ENCODE measurements around the gene DMPK. TPM values are rescaled to one million over a fixed set of nuclear protein-coding genes. Genes with fewer than 3 reads are reported as not detected.

Gene DMPK
- total and polyA plus RNA-seq, 4 donors: 16.5 to 155 (median 74.0) TPM

DNA sequence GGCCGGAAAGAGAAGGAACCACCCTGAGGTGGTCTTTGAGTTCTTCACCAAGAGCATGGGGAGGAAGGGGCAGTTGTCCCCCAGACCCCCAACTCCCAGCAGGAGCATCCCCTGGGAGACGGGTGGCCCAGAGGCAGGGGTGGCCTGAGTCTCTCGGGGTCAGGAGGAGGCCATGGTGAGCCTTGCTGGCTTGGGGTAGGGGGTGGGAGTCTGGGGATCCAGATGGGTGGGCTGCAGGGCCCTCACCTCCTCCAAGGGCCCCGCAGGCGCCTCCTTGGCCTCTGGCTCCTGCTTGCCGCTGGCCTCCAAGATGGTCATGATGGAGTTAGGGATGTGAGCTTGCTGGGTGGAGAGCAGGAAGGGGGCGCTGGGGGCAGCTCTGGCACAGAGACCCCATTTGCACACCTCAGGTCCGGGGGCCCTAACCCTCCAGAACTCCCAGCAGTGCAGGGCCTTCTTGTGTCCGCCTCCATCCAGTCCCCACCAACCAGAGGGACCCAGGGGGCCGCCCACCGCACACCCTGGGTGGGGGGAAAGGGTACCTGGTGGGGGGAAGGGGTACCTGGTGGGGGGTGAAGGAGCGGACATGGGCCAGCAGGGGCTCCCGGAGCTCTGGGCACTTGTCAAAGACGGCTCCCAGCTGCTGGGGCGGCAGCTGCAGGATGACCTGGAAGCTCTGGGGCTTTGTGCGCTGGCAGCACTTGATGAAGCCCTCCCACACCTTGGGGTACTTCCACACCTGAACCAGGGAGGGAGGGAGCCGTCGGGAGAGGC is 34.1 kb upstream of the DMPK start:
- peak overlapping the region; percentile 62 for H3K4me3 ChIP-seq (ENCODE audit: low read depth, low read length)
- 54% methylated on average over 11 of the region's 18 CpGs for WGBS (ENCODE audit: insufficient coverage)

DNA sequence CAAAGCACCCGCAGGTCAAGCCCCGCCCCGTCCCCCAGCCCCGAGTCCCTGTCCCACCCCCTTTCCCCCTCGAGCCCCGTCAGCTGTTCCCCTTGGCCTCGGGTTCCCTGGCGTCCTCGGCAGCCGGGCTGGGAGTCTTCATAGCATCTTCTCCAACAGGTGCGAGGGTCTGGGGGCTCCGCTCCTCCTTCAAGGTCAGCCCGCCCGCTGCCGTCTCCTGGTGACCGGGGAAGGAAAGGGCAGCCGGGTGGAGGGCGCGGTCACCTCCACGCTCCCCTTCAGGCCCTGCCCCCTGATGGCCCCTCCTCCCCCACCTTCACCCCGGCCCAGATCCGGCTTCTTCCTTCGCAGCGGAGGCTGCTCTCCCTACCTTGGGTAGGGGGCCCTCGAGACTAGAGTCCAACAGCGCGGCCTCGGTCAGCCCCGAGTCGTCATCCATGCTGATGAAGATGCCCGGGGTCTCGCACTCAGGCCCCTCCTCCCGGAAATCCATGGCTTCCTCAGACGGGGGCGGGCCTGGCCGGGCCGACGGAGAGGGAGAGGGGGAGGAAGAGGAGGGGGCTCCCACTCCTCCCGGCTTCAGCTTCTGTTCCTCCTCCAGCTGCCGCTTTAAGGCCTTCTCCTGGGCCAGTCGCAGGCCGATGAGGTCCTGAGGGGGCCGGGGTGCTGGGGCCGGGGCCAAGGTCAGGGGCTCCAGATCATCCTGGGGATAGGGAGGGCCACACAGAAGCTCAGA is 33.4 kb upstream of the DMPK start:
- Histone ChIP-seq H3K27ac (ENCODE audit: low read depth, low read length) (peak overlapping the region; percentile 52), H3K4me3 (ENCODE audit: low read depth, low read length) (peak overlapping the region; percentile 62)

More for the DNA sequence above, 34.1 kb upstream of the DMPK start:
- peaks cover 56% of the 10 kb centered on the region for H3K36me3 ChIP-seq (ENCODE audit: control insufficient read depth, insufficient read depth, low read length)
- H3K27ac ChIP-seq (ENCODE audit: low read depth, low read length): peak overlapping the region; percentile 52
- DNase-seq (ENCODE audit: low read depth in 4 of 6, low spot score in 6 of 6): no peak
- no peaks in the 10 kb centered on the region for H3K9me3 ChIP-seq (ENCODE audit: control insufficient read depth, insufficient read depth, low read length)
- H3K27me3 ChIP-seq (ENCODE audit: control insufficient read depth, insufficient read depth, low read length): no peaks in the 10 kb centered on the region
- H3K4me1 ChIP-seq (ENCODE audit: control insufficient read depth, insufficient read depth, low read length): peaks cover 33% of the 10 kb centered on the region

DNA sequence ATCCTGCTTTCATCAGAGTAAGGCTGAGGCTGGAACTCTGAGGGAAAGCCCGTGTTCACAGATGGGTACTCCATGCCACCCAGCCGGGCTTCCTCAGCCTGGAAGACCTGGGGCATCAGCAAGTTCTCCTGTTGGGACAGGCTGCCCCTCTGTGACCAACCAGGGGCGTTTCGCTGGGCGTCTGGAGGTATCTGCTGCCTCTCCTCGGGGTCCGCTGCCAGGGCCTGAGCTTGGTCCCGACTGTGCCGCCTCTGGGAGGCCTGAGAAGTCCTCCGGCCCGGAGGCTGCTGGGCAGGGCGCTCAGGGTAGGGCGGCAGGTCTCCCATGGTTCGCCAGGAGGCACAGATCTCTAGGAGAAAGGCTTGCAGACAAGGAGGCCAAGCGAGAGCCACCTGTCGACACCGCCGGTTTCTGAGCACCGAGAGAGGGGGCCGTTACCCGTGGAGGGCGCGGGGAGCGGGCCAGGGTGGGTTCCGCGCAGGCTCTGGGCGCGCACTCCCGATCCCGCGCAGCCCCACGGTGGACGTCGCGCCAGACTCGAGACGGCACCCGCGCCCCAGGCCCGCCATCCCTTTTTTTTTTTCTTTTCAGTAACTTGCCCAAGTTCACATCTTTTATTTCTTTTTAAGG is 32.7 kb upstream of the DMPK start, which contains the start of gene RSPH6A:
TSS of gene RSPH6A (minus strand) at position 458 of the 630 bp plus-strand sequence. CDS start at position 326, 132 bp downstream.
- 18% methylated on average over 40 of the region's 40 CpGs for WGBS (ENCODE audit: insufficient coverage)
- peaks cover 33% of the 10 kb centered on the region for H3K4me1 ChIP-seq (ENCODE audit: control insufficient read depth, insufficient read depth, low read length)
- peaks cover 41% of the 10 kb centered on the region for H3K36me3 ChIP-seq (ENCODE audit: control insufficient read depth, insufficient read depth, low read length)
- peak within 1 kb of the TSS; percentile 62 for H3K4me3 ChIP-seq (ENCODE audit: low read depth, low read length)
- no peaks in the 10 kb centered on the region for H3K9me3 ChIP-seq (ENCODE audit: control insufficient read depth, insufficient read depth, low read length)
- peak within 1 kb of the TSS; percentile 52 for H3K27ac ChIP-seq (ENCODE audit: low read depth, low read length)
- DNase-seq (ENCODE audit: low read depth in 4 of 6, low spot score in 6 of 6): no peak
- no peaks in the 10 kb centered on the region for H3K27me3 ChIP-seq (ENCODE audit: control insufficient read depth, insufficient read depth, low read length)

More for the DNA sequence above, 33.4 kb upstream of the DMPK start:
- Histone ChIP-seq H3K27me3 (ENCODE audit: control insufficient read depth, insufficient read depth, low read length) (no peaks in the 10 kb centered on the region), H3K36me3 (ENCODE audit: control insufficient read depth, insufficient read depth, low read length) (peaks cover 48% of the 10 kb centered on the region), H3K4me1 (ENCODE audit: control insufficient read depth, insufficient read depth, low read length) (peaks cover 33% of the 10 kb centered on the region), H3K9me3 (ENCODE audit: control insufficient read depth, insufficient read depth, low read length) (no peaks in the 10 kb centered on the region)
- peak in 5 of 6 donors; percentile 19 to 83 (median 38) for DNase-seq (ENCODE audit: low read depth in 4 of 6, low spot score in 6 of 6)
- 5% methylated on average over 32 of the region's 44 CpGs for WGBS (ENCODE audit: insufficient coverage)

DNA sequence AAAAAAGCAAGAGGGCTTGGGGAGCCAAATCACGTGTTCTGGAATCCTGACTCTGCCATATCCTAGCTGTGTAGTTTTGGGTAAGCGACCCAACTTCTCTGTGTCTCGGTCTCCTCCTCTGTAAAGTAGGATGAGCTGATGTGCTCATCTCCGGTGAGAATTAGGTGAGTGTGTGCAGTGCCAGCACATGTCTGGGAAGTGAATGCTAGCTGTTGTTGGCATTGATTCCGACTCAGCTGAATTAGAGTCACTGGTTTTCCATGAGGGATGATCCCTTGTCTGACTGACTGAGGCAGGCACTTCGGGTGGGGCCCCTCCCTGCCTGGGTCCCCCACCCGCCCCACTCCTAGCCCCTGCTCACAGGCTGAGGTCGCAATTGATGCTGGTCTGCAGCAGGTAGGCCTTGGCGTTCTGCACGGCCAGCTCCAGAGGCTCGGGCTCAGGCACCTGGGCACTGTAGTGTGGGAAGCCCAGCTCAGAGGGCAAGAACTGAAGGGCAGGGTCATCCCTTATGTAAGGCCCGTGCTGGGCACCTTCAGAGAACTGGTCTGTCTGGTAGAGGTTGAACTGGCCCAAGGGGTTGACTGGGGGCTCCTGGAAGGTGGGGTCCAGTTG is 32.0 kb upstream of the DMPK start:
- no peak overlapping the region for H3K4me3 ChIP-seq (ENCODE audit: low read depth, low read length)
- WGBS (ENCODE audit: insufficient coverage): 92% methylated on average over 11 of the region's 12 CpGs

DNA sequence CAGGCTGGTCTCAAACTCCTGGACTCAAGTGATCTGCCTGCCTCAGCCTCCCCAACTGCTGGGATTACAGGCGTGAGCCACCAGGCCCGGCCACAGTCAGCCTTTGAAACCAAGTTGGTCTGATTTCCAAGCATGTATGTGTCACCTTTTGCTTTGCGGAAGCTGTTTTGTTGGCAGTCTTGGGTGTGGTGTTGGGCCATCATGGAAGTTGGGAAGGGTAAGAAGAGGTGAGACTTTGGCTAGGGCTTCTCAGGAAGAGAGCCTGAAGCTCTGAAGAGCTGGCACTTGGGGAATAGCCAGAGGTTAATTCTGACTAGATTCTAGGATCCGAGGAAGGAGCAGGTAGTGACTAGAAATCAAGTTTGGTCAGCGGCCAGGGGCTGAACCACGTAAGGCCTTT is 30.0 kb upstream of the DMPK start:
- peaks cover 28% of the 10 kb centered on the region for H3K4me1 ChIP-seq (ENCODE audit: control insufficient read depth, insufficient read depth, low read length)
- WGBS (ENCODE audit: insufficient coverage): 88% methylated on average over 6 of the region's 6 CpGs
- no peak overlapping the region for H3K27ac ChIP-seq (ENCODE audit: low read depth, low read length)

More for the DNA sequence above, 32.0 kb upstream of the DMPK start:
- peaks cover 33% of the 10 kb centered on the region for H3K4me1 ChIP-seq (ENCODE audit: control insufficient read depth, insufficient read depth, low read length)
- H3K27me3 ChIP-seq (ENCODE audit: control insufficient read depth, insufficient read depth, low read length): no peaks in the 10 kb centered on the region
- DNase-seq (ENCODE audit: low read depth in 4 of 6, low spot score in 6 of 6): no peak
- H3K27ac ChIP-seq (ENCODE audit: low read depth, low read length): no peak overlapping the region
- H3K36me3 ChIP-seq (ENCODE audit: control insufficient read depth, insufficient read depth, low read length): peaks cover 34% of the 10 kb centered on the region
- H3K9me3 ChIP-seq (ENCODE audit: control insufficient read depth, insufficient read depth, low read length): no peaks in the 10 kb centered on the region

DNA sequence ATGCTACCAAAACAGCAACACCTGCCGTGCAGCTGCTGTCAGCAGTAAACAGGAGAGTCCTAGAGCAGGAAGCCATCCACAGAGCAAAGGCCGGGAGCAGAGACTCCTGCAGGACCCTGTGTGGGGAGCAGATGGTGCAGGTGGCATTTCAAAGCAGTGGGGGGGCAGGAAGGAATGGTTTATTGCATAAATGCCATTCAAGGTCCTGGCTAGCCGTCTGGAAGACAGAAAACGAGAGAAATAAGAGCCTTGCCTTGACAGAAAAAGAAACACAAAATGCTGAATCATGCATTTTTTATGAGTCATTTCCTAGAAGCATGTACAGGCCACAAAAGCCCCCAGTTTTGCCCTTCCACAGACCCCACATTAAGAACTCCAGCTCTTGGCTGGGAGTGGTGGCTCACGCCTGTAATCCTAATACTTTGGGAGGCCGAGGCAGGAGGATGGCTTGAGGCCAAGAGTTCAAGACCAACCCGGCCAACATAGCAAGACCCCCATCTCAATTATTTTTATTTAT is 27.4 kb upstream of the DMPK start:
- no peak overlapping the region for H3K4me3 ChIP-seq (ENCODE audit: low read depth, low read length)
- 25% methylated on average over 3 of the region's 7 CpGs for WGBS (ENCODE audit: insufficient coverage)
- DNase-seq (ENCODE audit: low read depth in 4 of 6, low spot score in 6 of 6): no peak
- H3K27ac ChIP-seq (ENCODE audit: low read depth, low read length): no peak overlapping the region
- peaks cover 4% of the 10 kb centered on the region for H3K4me1 ChIP-seq (ENCODE audit: control insufficient read depth, insufficient read depth, low read length)
- no peaks in the 10 kb centered on the region for H3K27me3 ChIP-seq (ENCODE audit: control insufficient read depth, insufficient read depth, low read length)
- no peaks in the 10 kb centered on the region for H3K9me3 ChIP-seq (ENCODE audit: control insufficient read depth, insufficient read depth, low read length)
- H3K36me3 ChIP-seq (ENCODE audit: control insufficient read depth, insufficient read depth, low read length): peaks cover 6% of the 10 kb centered on the region

More for the DNA sequence above, 30.0 kb upstream of the DMPK start:
- Histone ChIP-seq H3K27me3 (ENCODE audit: control insufficient read depth, insufficient read depth, low read length) (no peaks in the 10 kb centered on the region), H3K36me3 (ENCODE audit: control insufficient read depth, insufficient read depth, low read length) (peaks cover 16% of the 10 kb centered on the region), H3K9me3 (ENCODE audit: control insufficient read depth, insufficient read depth, low read length) (no peaks in the 10 kb centered on the region), H3K4me3 (ENCODE audit: low read depth, low read length) (no peak overlapping the region)
- no peak for DNase-seq (ENCODE audit: low read depth in 4 of 6, low spot score in 6 of 6)

DNA sequence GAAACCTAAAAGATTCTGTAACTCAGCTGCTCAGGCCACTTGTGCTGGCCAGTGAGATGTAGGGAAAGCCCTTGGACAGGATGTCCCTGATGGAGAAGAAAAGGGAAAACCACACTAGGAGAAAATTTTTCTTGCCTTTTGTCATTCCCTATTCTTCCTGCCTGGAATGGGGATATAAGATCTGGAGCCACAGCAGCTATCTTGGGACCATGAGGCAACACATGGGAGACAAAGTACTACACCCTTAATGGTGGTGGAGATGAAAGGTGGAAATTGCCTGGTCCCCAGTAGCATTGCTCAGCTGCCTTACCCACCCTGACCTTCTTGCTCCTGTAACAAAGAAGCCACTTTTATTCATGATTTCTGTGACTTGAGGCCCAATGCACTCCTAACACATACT is 23.4 kb upstream of the DMPK start:
- Histone ChIP-seq H3K4me1 (ENCODE audit: control insufficient read depth, insufficient read depth, low read length) (no peaks in the 10 kb centered on the region), H3K9me3 (ENCODE audit: control insufficient read depth, insufficient read depth, low read length) (no peaks in the 10 kb centered on the region), H3K4me3 (ENCODE audit: low read depth, low read length) (no peak overlapping the region), H3K36me3 (ENCODE audit: control insufficient read depth, insufficient read depth, low read length) (no peaks in the 10 kb centered on the region), H3K27ac (ENCODE audit: low read depth, low read length) (no peak overlapping the region), H3K27me3 (ENCODE audit: control insufficient read depth, insufficient read depth, low read length) (no peaks in the 10 kb centered on the region)
- DNase-seq (ENCODE audit: low read depth in 4 of 6, low spot score in 6 of 6): no peak

DNA sequence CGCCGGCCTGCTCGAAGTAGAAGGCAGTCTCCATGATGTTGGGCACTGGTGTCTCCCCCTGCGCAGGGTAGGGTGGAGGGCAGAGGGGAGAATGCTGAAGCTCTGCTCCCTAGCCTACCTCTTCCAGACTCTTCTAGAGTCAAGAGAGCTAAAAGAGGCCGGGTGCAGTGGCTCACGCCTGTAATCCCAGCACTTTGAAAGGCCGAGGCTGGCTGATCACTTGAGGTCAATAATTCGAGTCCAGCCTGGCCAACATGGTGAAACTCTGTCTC is 22.6 kb upstream of the DMPK start:
- no peaks in the 10 kb centered on the region for H3K27me3 ChIP-seq (ENCODE audit: control insufficient read depth, insufficient read depth, low read length)
- 90% methylated on average over 8 of the region's 8 CpGs for WGBS (ENCODE audit: insufficient coverage)
- H3K4me1 ChIP-seq (ENCODE audit: control insufficient read depth, insufficient read depth, low read length): no peaks in the 10 kb centered on the region
- no peak overlapping the region for H3K4me3 ChIP-seq (ENCODE audit: low read depth, low read length)
- H3K9me3 ChIP-seq (ENCODE audit: control insufficient read depth, insufficient read depth, low read length): no peaks in the 10 kb centered on the region
- no peak for DNase-seq (ENCODE audit: low read depth in 4 of 6, low spot score in 6 of 6)
- no peaks in the 10 kb centered on the region for H3K36me3 ChIP-seq (ENCODE audit: control insufficient read depth, insufficient read depth, low read length)
- no peak overlapping the region for H3K27ac ChIP-seq (ENCODE audit: low read depth, low read length)

DNA sequence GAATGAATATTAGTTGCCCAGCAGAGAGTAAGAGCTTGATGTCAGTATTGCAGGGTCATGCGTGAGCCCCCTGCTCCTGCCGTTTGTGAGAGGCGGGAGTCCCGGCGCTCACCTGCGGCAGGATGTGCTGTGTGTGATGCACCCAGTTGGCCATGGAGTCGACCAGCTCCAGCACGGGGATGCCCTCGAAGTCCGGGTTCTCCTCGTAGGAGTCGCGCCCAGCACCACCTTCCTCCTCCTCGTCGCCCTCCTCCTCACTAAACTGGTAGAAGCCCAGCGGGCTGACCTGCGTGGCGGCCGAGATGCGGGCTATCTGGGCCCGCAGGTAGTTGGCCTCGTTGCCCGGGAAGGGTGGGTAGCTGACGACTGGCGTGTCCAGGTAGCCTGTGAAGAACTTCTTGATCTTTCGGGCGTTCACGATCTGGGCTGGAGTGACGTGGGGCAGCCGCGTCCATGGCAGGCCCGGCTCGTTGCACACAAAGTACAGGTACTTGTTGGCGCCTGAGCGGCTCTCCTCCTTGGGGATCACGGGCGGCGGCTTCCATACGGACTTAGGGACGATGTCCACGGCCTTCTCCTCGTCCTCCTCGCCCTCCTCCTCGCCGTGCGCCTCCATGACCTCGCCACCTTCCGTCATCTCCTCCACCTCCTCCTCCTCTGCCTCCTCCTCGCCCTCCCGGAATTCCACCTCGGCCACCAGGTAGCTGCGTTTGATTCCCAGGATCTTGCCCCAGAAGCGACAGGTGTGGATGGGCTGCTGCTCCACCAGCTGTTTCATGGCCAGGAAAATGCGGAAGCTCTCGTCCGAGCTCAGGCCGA is 22.1 kb upstream of the DMPK start:
- Histone ChIP-seq H3K36me3 (ENCODE audit: control insufficient read depth, insufficient read depth, low read length) (no peaks in the 10 kb centered on the region), H3K4me3 (ENCODE audit: low read depth, low read length) (no peak overlapping the region), H3K27me3 (ENCODE audit: control insufficient read depth, insufficient read depth, low read length) (no peaks in the 10 kb centered on the region), H3K4me1 (ENCODE audit: control insufficient read depth, insufficient read depth, low read length) (peaks cover 2% of the 10 kb centered on the region), H3K9me3 (ENCODE audit: control insufficient read depth, insufficient read depth, low read length) (no peaks in the 10 kb centered on the region), H3K27ac (ENCODE audit: low read depth, low read length) (no peak overlapping the region)
- no peak for DNase-seq (ENCODE audit: low read depth in 4 of 6, low spot score in 6 of 6)
- 90% methylated on average over 57 of the region's 57 CpGs for WGBS (ENCODE audit: insufficient coverage)

Data from spinal cord (tissue), 10 donors.